Stimulated activated CD8-positive, alpha-beta memory T cell treated with anti-CD3 and anti-CD28 coated beads, Interleukin-4, amount 100 ng/mL, for 24 hours (primary cell): ENCODE measurements around the gene MIGA1.
A peak's percentile ranks its signal among the peaks of the same experiment; 100 is the strongest.
"Not testable (repeated sequence)": the region's sequence is repeated elsewhere in the genome, so short reads cannot be mapped to it uniquely, and the experiment has no call there.

Experiments
- DNase-seq: peaks from one replicate; pipeline ENCODE4 v3.0.0-alpha.2; 2020; ENCODE audit warnings: low read depth

MIGA1 gene

GRCh38 chr1:77779529-77780281, at the start of gene MIGA1:
Gene MIGA1 (plus strand): TSS chr1:77779649. CDS start chr1:77783253, 3,604 bp downstream.
- DNase-seq: peak; percentile 71

GRCh38 chr1:77732090-77732489, 47.4 kb upstream of the MIGA1 start:
- no peak for DNase-seq

- DNase-seq: no peak
Measured at GRCh38 chr1:77739235-77739634, 40.2 kb upstream of the MIGA1 start.

GRCh38 chr1:77741316-77741715, 38.1 kb upstream of the MIGA1 start:
- no peak for DNase-seq

DNA sequence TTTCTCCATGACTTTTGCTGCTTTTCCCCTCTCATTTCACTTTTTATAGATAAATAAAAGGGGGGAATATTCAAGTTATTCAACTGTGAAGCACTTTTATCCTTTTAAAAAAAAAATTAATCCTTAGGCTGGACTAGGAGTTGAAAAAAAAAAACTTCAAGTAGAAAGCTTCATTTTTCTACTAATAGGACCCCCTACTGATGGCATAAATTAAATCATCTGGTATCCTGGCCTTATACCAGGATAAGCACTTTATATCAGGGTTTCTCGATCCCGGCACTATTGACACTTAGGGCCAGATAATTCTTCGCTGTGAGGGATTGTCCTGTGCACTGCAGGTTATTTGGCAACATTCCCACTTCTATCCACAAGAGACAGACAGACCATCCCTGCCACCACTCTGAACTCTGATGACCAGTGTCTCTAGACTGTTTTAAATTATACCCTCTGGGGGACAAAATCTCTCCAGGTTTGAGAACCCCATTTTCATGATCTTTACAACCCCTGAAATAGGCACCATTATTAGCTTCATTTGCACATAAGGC, 37.4 kb upstream of the MIGA1 start:
- no peak for DNase-seq

DNA sequence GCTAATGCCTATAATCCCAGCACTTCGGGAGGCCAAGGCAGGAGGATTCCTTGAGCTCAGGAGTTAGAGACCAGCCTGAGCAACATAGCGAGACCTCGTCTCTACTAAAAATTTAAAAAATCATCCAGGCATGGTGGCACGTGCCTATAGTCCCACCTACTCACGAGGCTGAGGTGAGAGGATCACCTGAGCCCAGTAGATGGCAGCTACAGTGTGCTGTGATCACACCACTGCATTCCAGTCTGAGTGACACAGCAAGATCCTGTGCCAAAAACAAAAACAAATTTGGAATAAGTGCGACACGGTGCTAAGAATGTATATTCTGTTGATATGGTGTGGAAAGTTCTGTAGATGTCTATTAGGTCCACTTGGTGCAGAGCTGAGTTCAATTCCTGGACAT, 34.9 kb upstream of the MIGA1 start:
- no peak for DNase-seq

DNA sequence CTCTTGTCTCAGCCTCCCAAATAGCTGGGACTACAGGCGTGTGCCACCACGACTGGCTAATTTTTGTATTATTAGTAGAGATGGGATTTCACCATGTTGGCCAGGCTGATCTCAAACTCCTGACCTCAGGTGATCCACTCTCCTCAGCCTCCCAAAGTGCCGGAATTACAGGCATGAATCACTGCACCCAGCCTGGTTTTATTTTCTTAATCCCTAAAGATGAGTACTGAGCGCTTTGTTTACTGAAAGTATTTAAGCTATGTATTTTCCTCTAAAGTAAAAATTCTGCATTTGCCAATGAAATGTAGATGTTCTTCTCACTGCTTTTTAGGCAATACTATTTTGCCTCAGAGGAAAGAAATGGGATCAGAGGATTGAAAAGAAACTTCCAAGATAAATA, 30.0 kb upstream of the MIGA1 start:
- DNase-seq: not testable (repeated sequence)

- DNase-seq: no peak
Measured at GRCh38 chr1:77756052-77756754, 23.2 kb upstream of the MIGA1 start.

DNA sequence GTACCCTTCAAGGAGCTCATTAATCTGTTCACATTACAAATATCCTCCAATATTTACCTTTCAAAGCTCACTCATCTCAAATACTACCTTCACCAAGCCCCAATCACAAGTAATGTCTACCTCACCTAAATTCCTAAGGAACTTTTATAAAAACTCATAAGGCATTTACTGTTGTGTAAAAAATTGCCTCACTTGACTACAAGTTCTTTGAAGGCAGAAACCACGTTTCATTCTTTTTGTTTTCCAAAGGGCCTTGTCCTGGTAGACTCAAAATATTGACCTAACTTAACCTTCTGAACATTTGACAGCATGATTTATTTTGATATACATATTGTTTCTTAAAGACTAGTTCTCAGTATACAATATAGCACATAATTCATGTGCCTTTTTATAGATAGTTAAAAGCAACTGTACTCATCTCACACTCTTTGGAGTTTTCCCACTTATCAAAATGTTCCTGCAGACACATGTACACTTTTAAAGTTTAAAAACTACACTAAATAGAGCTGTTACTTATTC, 22.3 kb upstream of the MIGA1 start:
- no peak for DNase-seq

- DNase-seq: no peak
Measured at GRCh38 chr1:77757603-77758002, 21.8 kb upstream of the MIGA1 start.

DNA sequence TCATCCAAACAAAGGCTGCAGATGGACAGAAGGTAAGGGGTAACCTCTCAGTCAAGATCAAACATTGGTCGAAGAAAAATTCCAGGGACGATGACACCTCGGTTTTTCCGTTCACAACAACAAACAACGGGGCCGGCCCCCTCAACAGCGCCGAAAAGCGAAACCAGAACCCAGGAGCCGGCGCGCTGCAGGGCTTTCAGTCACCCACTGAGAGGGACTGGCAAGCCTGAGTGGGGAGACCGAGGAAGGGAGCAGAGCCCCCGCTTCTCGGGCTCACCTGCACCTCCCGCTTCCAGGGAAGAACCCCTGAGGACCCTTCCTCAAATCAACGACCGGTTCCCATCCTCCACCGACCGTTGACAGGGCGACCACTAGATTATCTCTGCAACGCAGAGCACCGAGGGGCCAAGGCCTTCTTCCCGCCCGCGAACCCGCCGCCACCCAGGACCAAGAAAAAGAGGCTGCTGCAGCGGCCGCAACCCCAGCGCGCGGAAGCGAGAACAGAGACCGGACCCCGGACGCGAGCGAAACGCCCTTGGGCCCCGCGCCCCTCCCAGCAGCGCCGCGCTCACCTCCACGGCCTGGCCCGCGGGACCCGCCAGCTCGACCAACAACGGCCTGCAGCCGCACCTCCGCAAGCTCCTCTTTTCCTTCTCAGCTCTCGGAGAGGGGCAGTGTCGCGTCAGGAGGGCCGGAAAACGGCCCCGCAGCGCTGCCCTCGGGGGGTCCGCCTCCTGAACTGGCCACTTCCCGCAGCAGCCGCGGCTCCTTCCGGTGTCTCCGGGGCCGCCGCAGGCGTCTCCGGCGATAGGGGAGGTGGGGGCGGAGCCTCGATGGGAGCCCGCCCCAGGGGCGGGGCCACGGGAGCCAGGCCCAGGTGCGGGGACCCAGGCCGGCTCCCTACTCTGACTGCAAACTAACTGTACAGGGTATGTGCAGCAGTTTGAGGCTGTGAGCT, 20.1 kb upstream of the MIGA1 start, which contains the start of gene USP33:
Gene USP33, minus strand, starts transcription at position 782 of the 958 bp plus-strand sequence. CDS start 18,155 bp downstream, outside the sequence.
- peak; percentile 89 for DNase-seq

DNA sequence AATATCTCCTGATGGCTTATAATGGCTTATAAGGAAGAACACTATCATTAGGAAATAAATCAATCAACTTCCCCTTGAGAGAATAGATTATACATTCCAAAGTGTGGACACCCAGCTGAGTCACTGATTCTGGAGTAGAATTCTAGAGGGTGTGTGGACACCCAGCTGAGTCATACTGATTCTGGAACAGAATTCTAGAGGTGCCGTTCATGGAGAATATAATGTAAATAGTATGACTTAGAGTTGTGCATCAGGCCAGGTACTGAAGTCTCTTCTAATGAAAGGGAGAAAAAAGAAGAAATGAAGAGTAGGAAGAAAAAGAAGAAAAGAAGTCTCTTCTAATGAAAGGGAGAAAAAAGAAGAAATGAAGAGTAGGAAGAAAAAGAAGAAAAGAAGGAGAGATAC, 17.4 kb upstream of the MIGA1 start:
- no peak for DNase-seq

GRCh38 chr1:77768006-77768405, 11.4 kb upstream of the MIGA1 start:
- no peak for DNase-seq

DNA sequence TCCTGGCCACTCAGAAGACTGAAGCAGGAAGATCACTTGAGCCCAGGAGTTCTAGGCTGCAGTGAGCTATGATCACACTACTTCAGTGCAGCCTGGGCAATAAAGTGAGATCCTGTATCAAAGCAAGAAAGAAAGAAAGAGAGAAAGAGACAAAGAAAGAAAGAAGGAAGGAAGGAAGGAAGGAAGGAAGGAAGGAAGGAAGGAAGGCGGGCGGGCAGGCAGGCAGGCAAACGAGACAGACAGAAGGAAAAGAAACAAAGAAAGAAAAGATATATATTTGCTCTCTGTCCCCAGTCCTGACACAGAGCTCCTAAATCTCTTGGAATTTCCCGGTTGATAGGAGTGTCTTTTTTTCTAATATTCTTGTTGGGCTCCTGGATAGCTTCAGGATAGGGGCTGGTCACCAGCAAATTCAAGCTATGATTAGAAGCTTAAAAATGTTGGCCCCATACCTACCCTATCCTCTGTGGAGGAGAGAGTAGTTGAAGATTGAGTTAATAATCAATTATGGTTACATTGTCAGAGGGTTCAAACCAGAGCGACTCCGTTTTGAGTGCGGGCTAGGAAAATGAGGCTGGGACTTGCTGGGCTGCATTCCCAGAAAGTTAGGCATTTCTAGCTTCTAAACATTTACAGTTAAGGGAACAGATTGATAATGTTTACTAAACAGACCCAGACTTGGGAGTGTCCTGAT, 3.3 kb upstream of the MIGA1 start:
- no peak for DNase-seq

GRCh38 chr1:77781683-77782082, 2.2 kb downstream of the MIGA1 start:
- no peak for DNase-seq

GRCh38 chr1:77783141-77783540, 3.7 kb downstream of the MIGA1 start:
- DNase-seq: no peak

DNA sequence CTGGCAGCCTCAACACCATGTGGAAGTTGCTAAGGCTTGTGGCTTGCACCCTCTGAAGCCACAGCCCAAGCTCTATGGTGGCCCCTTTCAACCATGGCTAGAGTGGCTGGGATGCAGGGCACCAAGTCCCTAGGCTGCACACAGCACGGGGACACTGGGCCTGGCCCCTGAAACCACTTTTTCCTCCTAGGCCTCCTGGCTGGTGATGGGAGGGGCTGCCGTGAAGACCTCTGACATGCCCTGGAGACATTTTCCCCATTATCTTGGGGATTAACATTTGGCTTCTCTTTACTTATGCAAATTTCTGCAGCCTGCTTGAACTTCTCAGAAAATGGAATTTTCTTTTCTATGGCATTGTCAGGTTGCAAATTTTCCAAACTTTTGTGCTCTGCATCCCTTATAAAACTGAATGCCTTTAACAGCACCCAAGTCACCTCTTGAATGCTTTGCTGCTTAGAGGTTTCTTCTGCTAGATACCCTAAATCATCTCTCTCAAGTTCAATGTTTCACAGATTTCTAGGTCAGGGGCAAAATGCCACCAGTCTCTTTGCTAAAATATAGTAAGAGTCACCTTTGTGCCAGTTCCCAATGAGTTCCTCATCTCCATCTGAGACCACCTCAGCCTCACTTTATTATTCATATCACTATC, 6.8 kb downstream of the MIGA1 start:
- DNase-seq: not testable (repeated sequence)

DNA sequence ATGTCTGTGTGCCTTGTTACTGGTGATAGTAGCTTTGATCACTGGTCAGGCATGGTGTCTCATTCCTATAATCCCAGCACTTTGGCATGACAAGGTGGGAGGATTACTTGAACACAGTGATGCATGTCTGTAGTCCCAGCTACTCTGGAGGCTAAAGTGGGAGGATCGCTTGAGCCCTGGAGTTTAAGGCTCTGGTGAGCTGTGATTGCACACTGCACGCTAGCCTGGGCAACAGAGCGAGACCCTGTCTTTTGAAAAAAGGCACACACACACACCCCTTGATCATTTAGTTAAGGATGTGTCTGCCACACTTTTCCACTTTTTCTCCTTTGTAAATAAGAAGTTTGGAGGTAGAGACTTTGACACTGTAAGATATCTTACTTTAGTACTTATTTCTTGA, 15.1 kb downstream of the MIGA1 start:
- no peak for DNase-seq

- no peak for DNase-seq
Measured at GRCh38 chr1:77796695-77797405, 17.4 kb downstream of the MIGA1 start.

- no peak for DNase-seq
Measured at GRCh38 chr1:77797991-77798390, 18.5 kb downstream of the MIGA1 start.
